ENCODE results near the gene RNU11.

DNA sequence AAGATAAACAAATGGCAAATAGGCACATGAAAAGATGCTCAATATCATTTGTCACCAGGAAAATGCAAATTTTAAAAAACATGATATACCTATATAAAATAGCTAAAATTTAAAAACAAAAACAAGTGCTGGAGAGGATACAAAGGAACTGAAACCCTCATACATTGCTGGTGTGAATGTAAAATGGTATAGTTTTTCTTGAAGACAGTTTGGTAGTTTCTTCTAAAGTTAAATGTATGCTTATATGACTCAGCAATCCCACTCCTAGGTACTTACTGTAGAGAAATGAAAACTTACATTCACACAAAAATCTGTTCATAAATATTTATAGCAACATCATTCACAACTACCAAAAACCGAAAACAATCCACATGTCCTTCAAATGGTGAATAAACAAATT, 16.7 kb upstream of the RNU11 start:
- TF ChIP-seq, protein P1, sequence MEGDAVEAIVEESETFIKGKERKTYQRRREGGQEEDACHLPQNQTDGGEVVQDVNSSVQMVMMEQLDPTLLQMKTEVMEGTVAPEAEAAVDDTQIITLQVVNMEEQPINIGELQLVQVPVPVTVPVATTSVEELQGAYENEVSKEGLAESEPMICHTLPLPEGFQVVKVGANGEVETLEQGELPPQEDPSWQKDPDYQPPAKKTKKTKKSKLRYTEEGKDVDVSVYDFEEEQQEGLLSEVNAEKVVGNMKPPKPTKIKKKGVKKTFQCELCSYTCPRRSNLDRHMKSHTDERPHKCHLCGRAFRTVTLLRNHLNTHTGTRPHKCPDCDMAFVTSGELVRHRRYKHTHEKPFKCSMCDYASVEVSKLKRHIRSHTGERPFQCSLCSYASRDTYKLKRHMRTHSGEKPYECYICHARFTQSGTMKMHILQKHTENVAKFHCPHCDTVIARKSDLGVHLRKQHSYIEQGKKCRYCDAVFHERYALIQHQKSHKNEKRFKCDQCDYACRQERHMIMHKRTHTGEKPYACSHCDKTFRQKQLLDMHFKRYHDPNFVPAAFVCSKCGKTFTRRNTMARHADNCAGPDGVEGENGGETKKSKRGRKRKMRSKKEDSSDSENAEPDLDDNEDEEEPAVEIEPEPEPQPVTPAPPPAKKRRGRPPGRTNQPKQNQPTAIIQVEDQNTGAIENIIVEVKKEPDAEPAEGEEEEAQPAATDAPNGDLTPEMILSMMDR (IDR thresholded peaks at IDR 0.05; ENCODE audit: poor library complexity) = no peak
- no peak for TF ChIP-seq EZH2 (IDR thresholded peaks at IDR 0.05; ENCODE audit: borderline replicate concordance)
